DOHH2 (cell line): ENCODE results near the gene NPHP3.

Experiments used
- EZH2phosphoT487 ChIP-seq: fragments of 200-600 bp; sonication (generic); IDR thresholded peaks from 2 replicates; pipeline ENCODE4 v1.6.1; 2017; ENCODE audit warnings: borderline replicate concordance, mild to moderate bottlenecking, antibody characterized with exemption, low read length, moderate library complexity, mixed read lengths
- TF ChIP-seq, protein P1 (sequence below): fragments of 200-600 bp; sonication (generic); IDR thresholded peaks from one replicate; pipeline ENCODE4 v1.5.1; 2014; ENCODE audit warnings: antibody characterized with exemption, mild to moderate bottlenecking, low read depth, low read length; ENCODE audit not compliant: poor library complexity, severe bottlenecking

DNA sequence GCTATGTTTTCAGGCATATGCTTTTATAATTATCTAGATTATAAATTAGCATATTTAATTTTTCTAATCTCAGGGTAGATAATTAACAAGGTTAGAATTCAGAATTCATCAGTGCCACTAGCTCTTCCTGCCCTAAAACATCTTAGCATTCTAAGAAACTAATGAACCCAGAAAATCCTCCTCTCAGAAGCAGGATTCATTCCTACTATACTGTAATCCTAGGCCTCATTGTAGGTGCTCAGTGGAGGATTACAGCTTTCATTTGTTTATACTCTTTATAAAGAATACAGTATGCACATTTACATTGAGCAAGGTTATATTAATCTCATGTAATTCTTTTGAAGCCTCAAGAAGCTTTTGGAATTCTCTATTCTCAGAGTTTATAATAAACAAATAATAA, 83.5 kb downstream of the NPHP3 start:
- TF ChIP-seq, protein P1, sequence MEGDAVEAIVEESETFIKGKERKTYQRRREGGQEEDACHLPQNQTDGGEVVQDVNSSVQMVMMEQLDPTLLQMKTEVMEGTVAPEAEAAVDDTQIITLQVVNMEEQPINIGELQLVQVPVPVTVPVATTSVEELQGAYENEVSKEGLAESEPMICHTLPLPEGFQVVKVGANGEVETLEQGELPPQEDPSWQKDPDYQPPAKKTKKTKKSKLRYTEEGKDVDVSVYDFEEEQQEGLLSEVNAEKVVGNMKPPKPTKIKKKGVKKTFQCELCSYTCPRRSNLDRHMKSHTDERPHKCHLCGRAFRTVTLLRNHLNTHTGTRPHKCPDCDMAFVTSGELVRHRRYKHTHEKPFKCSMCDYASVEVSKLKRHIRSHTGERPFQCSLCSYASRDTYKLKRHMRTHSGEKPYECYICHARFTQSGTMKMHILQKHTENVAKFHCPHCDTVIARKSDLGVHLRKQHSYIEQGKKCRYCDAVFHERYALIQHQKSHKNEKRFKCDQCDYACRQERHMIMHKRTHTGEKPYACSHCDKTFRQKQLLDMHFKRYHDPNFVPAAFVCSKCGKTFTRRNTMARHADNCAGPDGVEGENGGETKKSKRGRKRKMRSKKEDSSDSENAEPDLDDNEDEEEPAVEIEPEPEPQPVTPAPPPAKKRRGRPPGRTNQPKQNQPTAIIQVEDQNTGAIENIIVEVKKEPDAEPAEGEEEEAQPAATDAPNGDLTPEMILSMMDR: no peak
- no peak for TF ChIP-seq EZH2phosphoT487
